Activated effector memory CD4-positive, alpha-beta T cell treated with Interleukin-2 at 50 U/mL for 16 hours (primary cell): ENCODE measurements around the gene CROCC.
"Not testable (repeated sequence)": the region's sequence is repeated elsewhere in the genome, so short reads cannot be mapped to it uniquely, and the experiment has no call there.

Source experiments
- DNase-seq: peaks from one replicate; pipeline ENCODE4 v3.0.0-alpha.2; 2020

CROCC gene

GRCh38 chr1:16916036-16916880, 5.5 kb upstream of the CROCC start:
- not testable (repeated sequence) for DNase-seq

GRCh38 chr1:16918371-16918770, 3.4 kb upstream of the CROCC start:
- DNase-seq = no peak

- not testable (repeated sequence) for DNase-seq
These were observed 2.6 kb upstream of the CROCC start for GRCh38 chr1:16918936-16919665.

- no peak for DNase-seq
These were observed 780 bp upstream of the CROCC start for GRCh38 chr1:16920951-16921350.

GRCh38 chr1:16922466-16922865, 735 bp downstream of the CROCC start:
- no peak for DNase-seq

- no peak for DNase-seq
These were observed 1.2 kb downstream of the CROCC start for GRCh38 chr1:16922885-16923431.

GRCh38 chr1:16924216-16924918, 2.6 kb downstream of the CROCC start:
- DNase-seq = no peak

GRCh38 chr1:16924919-16925477, 3.3 kb downstream of the CROCC start:
- DNase-seq = no peak

GRCh38 chr1:16925635-16926490, 4.1 kb downstream of the CROCC start:
- no peak for DNase-seq

GRCh38 chr1:16926491-16927073, 4.9 kb downstream of the CROCC start:
- no peak for DNase-seq

- no peak for DNase-seq
These were observed 5.5 kb downstream of the CROCC start for GRCh38 chr1:16927256-16927655.

- DNase-seq = no peak
These were observed 6.2 kb downstream of the CROCC start for GRCh38 chr1:16927711-16928485.

- not testable (repeated sequence) for DNase-seq
These were observed 7.7 kb downstream of the CROCC start for GRCh38 chr1:16929146-16930041.

GRCh38 chr1:16931206-16931934, 9.6 kb downstream of the CROCC start:
- DNase-seq = not testable (repeated sequence)

- DNase-seq = not testable (repeated sequence)
These were observed 12.2 kb downstream of the CROCC start for GRCh38 chr1:16933945-16934344.

- not testable (repeated sequence) for DNase-seq
These were observed 14.8 kb downstream of the CROCC start for GRCh38 chr1:16936580-16936979.

GRCh38 chr1:16938351-16939321, 16.9 kb downstream of the CROCC start:
- DNase-seq = no peak
